Left cardiac atrium (tissue), 4 donors: Measurements from ENCODE around the gene EIF3A. TPM values are rescaled to one million over a fixed set of nuclear protein-coding genes. Genes with fewer than 3 reads are reported as not detected.
"Not testable (repeated sequence)": the region's sequence is repeated elsewhere in the genome, so short reads cannot be mapped to it uniquely, and the experiment has no call there.

ENCODE experiments used
- ATAC-seq, 2 donors: fragments of 200-7000 bp; cut with Tn5 transposase; one replicate each; pipeline ENCODE4 v1.9.1; 2020; ENCODE audit warnings: mild to moderate bottlenecking in 2 of 2, moderate library complexity in 2 of 2
- DNase-seq: peaks from one replicate; pipeline ENCODE4 v3.0.0-alpha.2; 2020
- intact Hi-C, 2 donors: fragments of 100-400 bp; cut with DNase I; formaldehyde crosslinking; loops; one replicate each; pipeline versions ENCODE4 v1.14.1 to v1.15.1; 2022 to 2023
- long read RNA-seq: library from polyadenylated mRNA; unstranded; transcript quantifications from one replicate; pipeline ENCODE4 v2.0.0, GENCODE V29; 2021
- total RNA-seq, 2 donors: library from RNA; stranded (reverse); fragmentation: NEBNext Ultra II Directional; extraction: Animal tissue kit (Norgen Biotek cat#: 25700); gene quantifications; one replicate each; pipeline ENCODE4 v1.2.1, GENCODE V29; 2021
- donor health status: DM: no; HTN: yes; CAD: no.
- donor health status: DM: no; HTN: yes; CAD: no; lungs with severe emphysema.
- donor health status: DM: yes; HTN: yes; CAD: no.
- donor health status: Dilated cardiomyopathy.

The EIF3A gene, protein sequence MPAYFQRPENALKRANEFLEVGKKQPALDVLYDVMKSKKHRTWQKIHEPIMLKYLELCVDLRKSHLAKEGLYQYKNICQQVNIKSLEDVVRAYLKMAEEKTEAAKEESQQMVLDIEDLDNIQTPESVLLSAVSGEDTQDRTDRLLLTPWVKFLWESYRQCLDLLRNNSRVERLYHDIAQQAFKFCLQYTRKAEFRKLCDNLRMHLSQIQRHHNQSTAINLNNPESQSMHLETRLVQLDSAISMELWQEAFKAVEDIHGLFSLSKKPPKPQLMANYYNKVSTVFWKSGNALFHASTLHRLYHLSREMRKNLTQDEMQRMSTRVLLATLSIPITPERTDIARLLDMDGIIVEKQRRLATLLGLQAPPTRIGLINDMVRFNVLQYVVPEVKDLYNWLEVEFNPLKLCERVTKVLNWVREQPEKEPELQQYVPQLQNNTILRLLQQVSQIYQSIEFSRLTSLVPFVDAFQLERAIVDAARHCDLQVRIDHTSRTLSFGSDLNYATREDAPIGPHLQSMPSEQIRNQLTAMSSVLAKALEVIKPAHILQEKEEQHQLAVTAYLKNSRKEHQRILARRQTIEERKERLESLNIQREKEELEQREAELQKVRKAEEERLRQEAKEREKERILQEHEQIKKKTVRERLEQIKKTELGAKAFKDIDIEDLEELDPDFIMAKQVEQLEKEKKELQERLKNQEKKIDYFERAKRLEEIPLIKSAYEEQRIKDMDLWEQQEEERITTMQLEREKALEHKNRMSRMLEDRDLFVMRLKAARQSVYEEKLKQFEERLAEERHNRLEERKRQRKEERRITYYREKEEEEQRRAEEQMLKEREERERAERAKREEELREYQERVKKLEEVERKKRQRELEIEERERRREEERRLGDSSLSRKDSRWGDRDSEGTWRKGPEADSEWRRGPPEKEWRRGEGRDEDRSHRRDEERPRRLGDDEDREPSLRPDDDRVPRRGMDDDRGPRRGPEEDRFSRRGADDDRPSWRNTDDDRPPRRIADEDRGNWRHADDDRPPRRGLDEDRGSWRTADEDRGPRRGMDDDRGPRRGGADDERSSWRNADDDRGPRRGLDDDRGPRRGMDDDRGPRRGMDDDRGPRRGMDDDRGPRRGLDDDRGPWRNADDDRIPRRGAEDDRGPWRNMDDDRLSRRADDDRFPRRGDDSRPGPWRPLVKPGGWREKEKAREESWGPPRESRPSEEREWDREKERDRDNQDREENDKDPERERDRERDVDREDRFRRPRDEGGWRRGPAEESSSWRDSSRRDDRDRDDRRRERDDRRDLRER (N-terminal part only)
- 100 to 1,000 TPM in 1 of 2 donors, 10 to 100 TPM in 1; 70.0 to 106 TPM for total RNA-seq
- long read RNA-seq, full-length matches to known transcripts: 27 of 333 reads
- long read RNA-seq, partial matches to known transcripts: 297 of 333 reads
- long read RNA-seq, other reads (novel, unspliced or antisense): 9 of 333 reads

DNA sequence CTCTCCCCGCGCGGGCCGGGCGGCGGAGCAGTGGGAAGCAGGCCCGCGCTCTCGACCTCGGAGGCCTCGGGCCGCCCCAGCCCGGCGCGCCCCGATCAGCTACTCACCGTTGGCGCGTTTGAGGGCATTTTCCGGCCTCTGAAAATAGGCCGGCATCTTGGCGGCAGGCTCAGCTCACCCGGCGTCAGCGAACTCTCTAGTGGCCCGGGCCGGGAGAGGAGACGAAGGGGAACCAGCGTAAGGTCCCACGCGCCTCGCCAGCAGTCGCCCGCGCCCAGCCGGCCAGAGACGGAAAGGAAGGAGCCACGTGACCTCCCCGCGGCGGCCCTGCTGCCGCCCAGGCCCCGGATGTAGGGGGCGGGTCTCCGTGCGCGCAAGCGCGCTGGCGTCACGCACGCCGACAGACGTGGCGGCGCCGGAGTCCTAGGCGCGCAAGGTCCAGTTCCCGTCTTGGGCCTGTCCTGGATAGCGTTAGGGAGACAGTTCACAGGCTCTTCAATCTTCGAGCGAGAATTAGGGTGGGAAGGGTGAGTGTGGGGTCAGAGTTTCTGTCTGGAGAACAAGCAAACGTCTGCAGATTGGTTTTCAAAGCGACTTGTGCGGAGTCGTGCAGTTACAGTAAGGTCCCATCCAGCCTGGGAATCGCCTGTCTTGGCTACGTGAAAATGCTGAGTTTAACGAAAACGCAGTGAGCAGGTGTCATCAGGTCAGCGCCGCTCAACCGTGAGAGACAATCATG lies at the start of gene EIF3A:
EIF3A (minus strand) TSS at position 297 of the 739 bp plus-strand sequence; CDS start at position 156, 141 bp downstream.
- ATAC-seq (peak; percentile 96 to 98), DNase-seq (peak; percentile 93)
- intact Hi-C loops: no loop called here

DNA sequence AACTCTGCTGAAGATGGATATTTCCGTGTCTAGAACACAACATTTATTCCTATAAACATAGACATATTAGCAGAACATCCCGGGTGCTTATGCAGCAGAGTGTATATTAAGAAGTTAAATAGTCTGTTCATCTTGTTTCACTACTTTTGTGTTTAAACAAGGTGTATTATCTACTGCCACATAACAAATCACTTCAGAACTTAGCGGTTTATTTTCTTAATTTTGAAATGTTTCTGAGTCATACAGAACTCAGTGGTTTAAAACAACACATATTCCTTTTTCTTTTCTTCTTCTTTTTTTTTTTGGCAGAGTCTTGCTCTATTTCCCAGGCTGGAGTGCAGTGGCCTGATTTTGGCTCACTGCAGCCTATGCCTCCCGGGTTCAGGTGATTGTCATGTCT lies 49.1 kb upstream of the EIF3A start:
- ATAC-seq: no peak
- intact Hi-C loops: no loop called here

DNA sequence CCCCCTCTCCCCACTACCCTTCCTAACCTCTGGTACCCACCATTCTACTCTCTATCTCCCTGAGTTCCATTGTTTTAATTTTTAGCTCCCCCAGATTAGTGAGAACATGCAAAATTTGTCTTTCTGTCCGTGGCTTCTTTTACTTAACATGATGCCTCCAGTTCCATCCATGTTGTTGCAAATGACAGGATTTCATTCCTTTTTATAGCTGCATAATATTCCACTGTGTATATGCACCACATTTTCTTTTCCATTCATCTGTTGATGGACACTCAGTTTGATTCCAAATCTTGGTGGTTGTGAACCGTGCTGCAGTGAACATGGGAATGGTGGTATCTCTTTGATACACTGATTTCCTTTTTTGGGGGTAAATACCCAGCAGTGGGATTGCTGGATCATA lies 45.3 kb upstream of the EIF3A start:
- intact Hi-C loops: no loop called here
- DNase-seq (no peak), ATAC-seq (no peak)

More for the DNA sequence above, 49.1 kb upstream of the EIF3A start:
- DNase-seq: no peak

DNA sequence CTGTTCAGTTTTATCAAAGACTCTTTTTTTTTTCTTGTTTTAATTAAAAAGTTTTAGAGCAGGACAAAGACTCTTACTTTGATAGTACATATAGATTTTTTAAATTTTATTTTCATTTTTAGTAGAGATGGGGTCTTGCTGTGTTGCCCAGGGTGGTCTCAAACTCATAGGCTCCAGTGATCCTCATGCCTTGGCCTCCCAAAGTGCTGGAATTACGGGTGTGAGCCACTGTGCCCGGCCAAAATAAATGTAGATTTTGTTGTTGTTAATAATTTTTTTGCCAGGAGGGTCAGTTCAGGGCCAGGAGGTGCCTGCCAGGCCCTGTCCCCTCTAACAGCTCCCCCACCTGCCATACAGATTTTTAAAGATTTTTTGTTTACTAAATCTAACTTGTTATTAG lies 40.3 kb upstream of the EIF3A start:
- intact Hi-C loops: no loop called here
- DNase-seq (no peak), ATAC-seq (no peak)

DNA sequence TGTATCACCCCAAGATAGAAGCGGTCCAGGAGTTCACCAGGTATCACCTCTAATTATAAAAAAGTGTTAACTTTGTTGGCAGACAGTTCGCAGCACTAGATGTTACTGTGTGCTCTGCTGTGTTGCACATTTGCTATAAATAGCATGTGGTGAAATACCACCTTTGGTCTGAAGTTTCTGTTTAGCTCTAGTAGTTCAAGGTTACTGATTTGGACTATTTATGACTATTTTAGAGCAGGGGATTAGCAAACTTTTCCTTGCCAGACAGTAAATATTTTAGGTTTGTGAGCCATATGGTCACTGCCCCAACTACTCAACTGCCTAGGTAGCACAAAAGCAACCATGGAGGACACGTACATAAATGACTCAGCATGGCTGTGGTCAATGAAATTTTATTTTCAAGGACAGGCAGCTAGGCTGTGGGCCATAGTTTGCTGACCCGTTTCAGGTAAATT lies 39.8 kb upstream of the EIF3A start:
- ATAC-seq (peak; percentile 71), DNase-seq (no peak)
- intact Hi-C loops: no loop called here

DNA sequence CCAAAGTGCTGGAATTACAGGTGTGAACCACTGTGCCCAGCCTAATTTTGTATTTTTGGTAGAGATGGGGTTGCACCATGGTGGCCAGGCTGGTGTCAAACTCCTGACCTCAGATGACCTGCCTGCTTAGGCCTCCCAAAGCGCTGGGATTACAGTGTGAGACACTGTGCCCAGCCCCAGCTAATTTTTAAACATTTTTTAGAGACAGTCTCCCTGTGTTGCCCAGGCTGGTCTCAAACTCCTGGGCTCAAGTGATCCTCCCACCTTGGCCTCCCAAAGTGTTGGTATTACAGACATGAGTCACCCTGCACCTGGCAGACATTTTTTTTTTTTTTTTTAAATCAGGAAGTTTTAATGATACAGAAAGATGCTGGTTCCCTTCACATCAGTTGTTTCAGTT lies 38.8 kb upstream of the EIF3A start:
- intact Hi-C loops: no loop called here
- DNase-seq (no peak), ATAC-seq (no peak)

DNA sequence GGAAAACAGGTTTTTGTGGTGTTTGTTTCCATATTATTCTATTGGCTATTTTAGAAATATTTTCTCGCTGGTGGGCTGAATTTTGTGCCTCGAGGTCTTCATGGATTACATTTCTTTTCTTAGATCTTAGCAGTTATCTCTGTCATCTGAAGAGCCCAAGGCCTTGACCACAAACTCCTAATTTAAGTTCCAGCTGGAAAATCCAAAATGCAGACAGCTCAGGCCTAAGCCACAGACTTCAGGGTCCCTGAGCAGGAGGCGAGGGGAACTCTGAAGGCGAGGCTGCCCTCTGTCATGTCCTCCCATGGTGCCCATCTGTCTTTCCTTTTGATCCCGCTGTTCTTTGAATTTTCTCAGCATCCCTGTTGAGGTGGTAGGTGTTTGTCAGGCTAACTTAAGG lies 37.6 kb upstream of the EIF3A start:
- no peak for ATAC-seq
- intact Hi-C loops: no loop called here
- no peak for DNase-seq

DNA sequence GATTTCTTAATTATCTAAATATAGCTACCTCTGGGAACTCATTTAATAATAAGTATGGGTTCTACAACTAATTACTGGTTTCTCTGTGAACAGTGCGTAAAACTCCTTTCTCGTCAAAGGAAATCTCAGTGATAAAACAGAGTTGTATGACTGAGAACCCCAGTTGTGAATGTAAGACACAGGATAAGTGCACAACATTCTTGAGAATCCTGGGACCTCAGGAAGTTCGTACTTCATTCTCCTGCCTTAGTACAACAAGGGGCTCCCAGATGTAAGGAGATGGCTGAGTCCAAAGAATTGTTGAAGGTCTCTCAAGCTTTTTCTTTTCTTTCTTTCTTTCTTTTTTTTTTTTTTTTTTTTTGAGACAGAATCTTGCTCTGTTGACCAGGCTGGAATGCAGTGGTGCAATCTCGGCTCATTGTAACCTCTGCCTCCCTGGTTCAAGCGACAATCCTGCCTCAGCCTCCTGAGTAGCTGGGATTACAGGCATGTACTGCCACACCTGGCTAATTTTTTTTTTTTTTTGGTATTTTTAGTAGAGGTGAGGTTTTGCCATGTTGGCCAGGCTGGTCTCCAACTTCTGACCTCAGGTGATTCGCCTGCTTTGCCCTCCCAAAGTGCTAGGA lies 35.8 kb upstream of the EIF3A start:
- no peak for ATAC-seq
- intact Hi-C loops: no loop called here
- no peak for DNase-seq

DNA sequence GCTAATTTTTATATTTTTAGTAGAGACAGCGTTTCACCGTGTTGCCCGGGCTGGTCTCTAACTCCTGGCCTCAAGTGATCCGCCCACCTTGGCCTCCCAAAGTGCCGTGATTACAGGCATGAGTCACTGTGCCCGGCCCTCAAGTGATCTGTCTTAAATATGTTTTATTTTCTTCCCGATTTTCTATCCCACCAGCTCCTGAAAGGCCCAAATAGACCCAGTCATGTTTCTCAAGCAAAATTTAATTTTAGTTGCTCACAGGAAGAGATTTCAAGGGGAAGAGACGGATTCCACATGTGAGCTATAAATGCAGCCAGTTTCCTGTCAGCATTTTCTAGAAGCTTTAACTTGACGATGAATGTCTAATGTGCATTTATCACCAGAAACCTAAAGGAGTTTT lies 35.3 kb upstream of the EIF3A start:
- no peak for DNase-seq
- intact Hi-C loops: no loop called here

DNA sequence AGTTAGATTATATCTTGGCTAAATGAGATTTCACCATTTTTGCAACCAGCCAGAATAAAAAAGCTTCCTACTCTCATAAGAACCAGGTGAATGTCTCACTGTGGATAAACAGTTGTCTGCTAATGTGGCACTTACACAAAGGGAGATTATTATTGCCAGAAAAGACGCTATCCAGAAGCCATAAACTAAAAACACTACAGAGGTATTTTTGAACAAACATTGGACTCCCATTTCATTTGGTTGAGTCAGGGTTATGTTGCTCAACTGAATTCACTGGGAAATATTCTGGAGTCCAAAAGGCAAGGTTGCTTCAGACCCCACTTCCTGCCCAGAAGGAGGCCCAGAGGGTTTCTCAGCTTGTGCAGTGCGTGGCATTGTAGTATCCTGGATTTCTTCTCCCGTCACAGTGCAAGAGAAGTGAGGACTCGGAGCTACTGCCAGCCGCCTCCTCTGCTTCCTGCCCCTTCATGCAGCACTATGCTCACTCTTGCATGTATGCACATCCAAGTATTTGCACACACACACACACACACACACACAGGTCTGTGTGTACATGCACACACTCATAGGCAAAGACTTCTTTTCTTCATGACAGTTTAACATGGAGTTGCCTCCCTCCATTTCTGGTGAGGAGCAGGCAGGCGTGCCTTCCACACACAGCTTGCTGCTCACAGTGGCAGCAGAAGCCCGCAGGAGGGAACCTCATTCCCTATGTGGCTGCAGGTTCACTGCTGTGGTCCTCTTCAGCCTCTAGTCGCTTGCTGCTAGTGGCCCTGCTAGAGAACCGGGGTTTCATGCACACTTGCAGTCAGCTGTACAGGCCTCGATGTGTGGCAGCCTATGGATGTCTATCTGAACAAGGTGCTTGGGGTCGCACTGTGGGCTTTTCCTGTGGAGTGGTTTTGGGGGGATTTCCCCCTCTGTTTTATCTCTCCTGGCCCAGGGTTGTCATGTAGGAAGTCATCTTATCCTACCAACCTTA lies 33.4 kb upstream of the EIF3A start:
- intact Hi-C loops: no loop called here
- no peak for DNase-seq
- ATAC-seq: peak in 1 of 2 donors; percentile 88

More for the DNA sequence above, 35.3 kb upstream of the EIF3A start:
- ATAC-seq: no peak

DNA sequence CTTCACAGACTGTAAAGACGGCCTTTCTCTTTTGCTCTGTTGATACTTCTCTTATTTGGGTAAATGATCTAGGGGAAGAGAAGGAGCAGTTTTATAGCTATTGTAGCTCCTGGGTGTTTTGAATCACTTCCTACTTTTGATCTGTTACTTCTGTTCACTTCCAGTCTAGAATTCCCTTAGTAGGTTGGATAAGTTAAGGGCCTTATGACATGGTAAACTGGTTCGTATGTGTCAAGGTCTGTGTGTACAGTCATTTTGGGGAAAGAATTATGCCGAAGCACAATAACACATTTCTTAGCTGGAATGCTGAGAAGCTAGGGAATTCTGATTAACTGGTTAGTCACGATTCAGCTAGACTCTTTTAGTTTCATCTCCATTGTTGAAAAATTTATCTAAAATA lies 31.4 kb upstream of the EIF3A start:
- intact Hi-C loops: no loop called here
- DNase-seq: no peak
- no peak for ATAC-seq

DNA sequence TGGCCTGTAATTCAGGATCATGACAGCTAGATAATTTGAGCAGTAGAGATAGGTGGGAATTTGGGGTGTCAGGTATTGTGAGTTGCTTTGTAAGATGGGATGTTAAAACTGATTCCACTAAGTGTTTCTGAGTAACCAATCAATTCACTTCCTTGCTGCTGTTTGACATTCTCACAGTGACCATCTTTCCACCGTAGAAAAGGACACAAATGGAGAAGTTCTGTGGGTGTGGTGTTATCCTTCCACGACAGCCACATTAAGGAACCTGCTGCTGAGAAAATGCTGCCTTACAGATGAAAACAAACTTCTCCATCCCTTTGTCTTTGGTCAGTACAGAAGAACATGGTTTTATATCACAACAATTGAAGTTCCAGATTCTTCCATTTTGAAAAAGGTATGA lies 27.2 kb upstream of the EIF3A start:
- intact Hi-C loops, ATAC-seq, DNase-seq: not testable (repeated sequence)

DNA sequence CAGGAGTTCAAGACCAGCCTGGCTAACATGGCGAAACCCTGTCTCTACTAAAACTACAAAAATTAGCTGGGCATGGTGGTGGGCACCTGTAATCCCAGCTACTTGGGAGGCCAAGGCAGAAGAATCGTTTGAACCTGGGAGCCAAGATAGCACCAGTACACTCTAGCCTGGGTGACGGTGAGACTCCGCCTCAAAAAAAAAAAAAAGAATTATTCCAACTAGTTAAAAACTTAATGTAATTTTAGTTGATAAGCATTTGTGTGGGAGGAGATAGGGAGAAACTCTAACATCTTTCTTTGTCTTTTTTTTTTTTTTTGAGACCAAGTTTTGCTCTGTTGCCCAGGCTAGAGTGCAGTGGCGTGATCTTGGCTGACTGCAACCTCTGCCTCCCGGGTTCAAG lies 26.5 kb upstream of the EIF3A start:
- ATAC-seq, DNase-seq, intact Hi-C loops: not testable (repeated sequence)

DNA sequence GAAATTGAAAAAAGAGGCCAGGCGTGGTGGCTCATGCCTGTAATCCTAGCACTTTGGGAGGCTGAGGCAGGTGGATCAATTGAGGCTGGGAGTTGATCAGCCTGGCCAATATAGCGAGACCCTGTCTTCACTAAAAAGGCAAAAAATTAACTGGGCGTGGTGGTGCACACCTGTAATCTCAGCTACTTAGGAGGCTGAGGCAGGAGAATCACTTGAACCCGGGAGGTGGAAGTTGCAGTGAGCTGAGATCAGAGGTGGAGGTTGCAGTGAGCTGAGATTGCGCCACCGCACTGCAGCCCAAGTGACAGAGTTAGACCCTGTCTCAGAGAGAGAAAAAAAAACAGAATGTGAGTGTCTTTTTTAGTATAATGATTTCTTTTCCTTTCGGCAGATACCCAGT lies 25.3 kb upstream of the EIF3A start:
- ATAC-seq, DNase-seq, intact Hi-C loops: not testable (repeated sequence)

DNA sequence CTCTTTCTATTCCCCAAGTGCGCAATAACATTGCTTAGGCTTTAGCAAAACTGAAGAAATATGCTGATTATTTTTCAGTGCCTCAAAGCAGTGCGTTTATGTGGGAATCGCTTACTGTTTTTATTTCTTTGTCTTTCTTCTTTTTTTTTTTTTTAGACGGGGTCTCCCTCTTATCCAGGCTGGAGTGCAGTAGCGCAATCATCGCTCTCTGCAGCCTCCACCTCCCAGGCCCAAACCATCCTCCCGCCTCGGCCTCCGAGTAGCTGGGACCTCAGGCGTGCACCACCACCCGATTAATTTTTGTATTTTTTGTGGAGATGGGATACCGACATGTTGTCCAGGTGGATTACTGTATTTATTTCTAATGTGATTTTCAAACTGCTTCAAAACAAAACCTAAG lies 24.5 kb upstream of the EIF3A start:
- ATAC-seq: no peak
- DNase-seq: no peak
- intact Hi-C loops: no loop called here

DNA sequence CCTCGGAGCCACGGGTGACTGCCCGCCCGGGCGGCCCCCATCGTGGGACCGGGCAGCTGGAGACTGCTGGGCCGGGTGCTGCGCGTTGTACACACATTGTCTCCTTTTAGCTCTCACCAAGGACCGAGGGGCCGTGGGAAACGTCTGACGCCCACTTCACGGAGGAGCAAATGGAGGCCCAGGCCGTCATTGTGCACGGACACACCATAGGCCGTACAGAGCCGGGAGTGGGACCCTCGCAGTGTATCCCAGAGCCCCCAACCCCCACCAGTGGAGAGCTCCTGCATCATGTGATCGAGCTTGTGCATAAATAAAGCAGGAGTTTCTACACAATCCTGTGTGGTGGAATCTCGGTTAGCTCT lies 24.0 kb upstream of the EIF3A start:
- ATAC-seq (no peak), DNase-seq (peak; percentile 30)
- intact Hi-C loops: no loop called here
